HCT116 (cell line): ENCODE measurements around the gene PAX2. TPM values are rescaled to one million over a fixed set of nuclear protein-coding genes. Genes with fewer than 3 reads are reported as not detected.
A peak's percentile ranks its signal among the peaks of the same experiment; 100 is the strongest.

Experiments used
- ATAC-seq: fragments of 200-7000 bp; cut with Tn5 transposase; 2 replicates; pipeline ENCODE4 v1.9.1; 2020; ENCODE audit warnings: mild to moderate bottlenecking, moderate library complexity
- BruUV-seq: library from RNA; stranded (reverse); fragments of 400-500 nt; replicated peaks from 2 replicates; lab custom pipeline; 2021; lab: Mats Ljungman, UMichigan
- CTCF ChIA-PET: fragments of 300-600 bp; sonication (Branson Sonifier 250); formaldehyde crosslinking; loops from one replicate; lab custom pipeline; 2021; ENCODE audit warnings: antibody characterized with exemption; lab: Charles Lee
- POLR2A ChIA-PET: fragments of 300-600, 350-600 bp; sonication (Branson Sonifier 250); formaldehyde crosslinking; loops from one replicate; lab custom pipeline; 2021; ENCODE audit warnings: antibody characterized with exemption; lab: Charles Lee
- RAD21 ChIA-PET, 2 experiments: fragments of 300-600 bp; sonication (Branson Sonifier 250); formaldehyde crosslinking; loops; one replicate each; lab custom pipeline; 2023; ENCODE audit warnings: low total read pairs in 2 of 2; ENCODE audit not compliant: uncharacterized antibody in 2 of 2, unreplicated experiment in 2 of 2, low non-redundant PET in 1 of 2; lab: Charles Lee
- DNase-seq: peaks from one replicate; pipeline ENCODE4 v3.0.0-alpha.2; 2010; ENCODE audit warnings: low read depth, low spot score
- H2AFZ ChIP-seq: fragments of 200-600 bp; shearing (Covaris generic), sonication (generic); 2 replicates; pipeline ENCODE4 v1.6.1; 2017; ENCODE audit warnings: low read depth, mixed run types, mixed read lengths, antibody characterized with exemption, low read length; ENCODE audit not compliant: poor library complexity, severe bottlenecking
- H3K27ac ChIP-seq: 2 replicates; pipeline ENCODE4 v1.5.1; 2012; ENCODE audit warnings: low read depth, low read length
- H3K27me3 ChIP-seq: fragments of 200-600 bp; sonication (generic); 2 replicates; pipeline ENCODE4 v1.6.1; 2016; ENCODE audit warnings: mixed run types, low read length, mixed read lengths; ENCODE audit not compliant: insufficient read depth
- H3K36me3 ChIP-seq, 2 experiments: fragments of 200-500 bp in 1 of 2; fragments of 200-600 bp in 1 of 2; sonication (Bioruptor generic) in 1 of 2; sonication (generic) in 1 of 2; 2 replicates each; pipeline versions ENCODE4 v1.5.1 to v1.6.1; 2014 to 2016; ENCODE audit warnings: low read length in 2 of 2, inconsistent platforms in 1 of 2, mixed read lengths in 1 of 2, mixed run types in 1 of 2; ENCODE audit not compliant: insufficient read depth in 2 of 2, control insufficient read depth in 1 of 2
- H3K4me1 ChIP-seq, 2 experiments: fragments of 200-600 bp in 1 of 2; sonication (generic) in 1 of 2; 2 replicates each; pipeline versions ENCODE4 v1.5.1 to v1.6.1; 2012 to 2017; ENCODE audit warnings: low read length in 2 of 2, inconsistent platforms in 1 of 2, mild to moderate bottlenecking in 1 of 2, mixed read lengths in 1 of 2, mixed run types in 1 of 2, moderate library complexity in 1 of 2; ENCODE audit not compliant: insufficient read depth in 2 of 2, control insufficient read depth in 1 of 2
- H3K4me2 ChIP-seq: fragments of 200-600 bp; sonication (generic); 2 replicates; pipeline ENCODE4 v1.6.1; 2017; ENCODE audit warnings: mixed run types, low read length, mixed read lengths
- H3K4me3 ChIP-seq, 2 experiments: fragments of 200-600 bp in 1 of 2; sonication (generic) in 1 of 2; replicated peaks in 1 of 2; 2 replicates each; pipeline ENCODE4 v1.5.1; 2011 to 2016; ENCODE audit warnings: low read length in 2 of 2, control low read depth in 1 of 2, low read depth in 1 of 2, mild to moderate bottlenecking in 1 of 2, mixed read lengths in 1 of 2, mixed run types in 1 of 2
- H3K79me2 ChIP-seq: fragments of 200-600 bp; sonication (generic); 2 replicates; pipeline ENCODE4 v1.6.1; 2017; ENCODE audit warnings: mild to moderate bottlenecking, mixed run types, low read length, moderate library complexity, mixed read lengths; ENCODE audit not compliant: insufficient read depth
- H3K9ac ChIP-seq: fragments of 200-600 bp; sonication (generic); 2 replicates; pipeline ENCODE4 v1.6.1; 2016; ENCODE audit warnings: low read length, mixed read lengths
- H3K9me2 ChIP-seq: fragments of 200-600 bp; sonication (generic), shearing (Covaris generic); 2 replicates; pipeline ENCODE4 v1.6.1; 2017; ENCODE audit warnings: mixed run types, mild to moderate bottlenecking, moderate library complexity; ENCODE audit not compliant: insufficient read depth
- H3K9me3 ChIP-seq, 2 experiments: fragments of 200-500 bp in 1 of 2; fragments of 200-600 bp in 1 of 2; sonication (Bioruptor generic) in 1 of 2; sonication (generic) in 1 of 2; 2 replicates each; pipeline ENCODE4 v1.6.1; 2014 to 2017; ENCODE audit warnings: low read length in 2 of 2, mixed read lengths in 2 of 2, inconsistent platforms in 1 of 2, low read depth in 1 of 2, mild to moderate bottlenecking in 1 of 2, mixed run types in 1 of 2, moderate library complexity in 1 of 2; ENCODE audit not compliant: control insufficient read depth in 1 of 2, insufficient read depth in 1 of 2
- H4K20me1 ChIP-seq: fragments of 200-600 bp; sonication (generic), shearing (Covaris generic); 2 replicates; pipeline ENCODE4 v1.6.1; 2017; ENCODE audit warnings: mixed run types, mild to moderate bottlenecking, moderate library complexity; ENCODE audit not compliant: insufficient read depth
- SIN3A ChIP-seq: IDR thresholded peaks from 2 replicates; pipeline ENCODE4 v1.6.1; 2012; ENCODE audit warnings: low read depth
- SRF ChIP-seq: IDR thresholded peaks from 2 replicates; pipeline ENCODE4 v1.6.1; 2012; ENCODE audit warnings: low read depth
- ZFX ChIP-seq: fragments of 450-650 bp; IDR thresholded peaks from 2 replicates; pipeline ENCODE4 v1.6.1; 2017
- intact Hi-C: fragments of 100-400 bp; cut with micrococcal nuclease; formaldehyde crosslinking; loops from 2 replicates; pipeline ENCODE4 v1.10.0; 2022
- total RNA-seq: library from RNA; stranded (reverse); gene quantifications from one replicate; pipeline ENCODE4 v1.2.1, GENCODE V29; 2021; ENCODE audit not compliant: unreplicated experiment
- TF ChIP-seq, protein P1 (sequence below): IDR thresholded peaks from 2 replicates; pipeline ENCODE4 v1.6.1; 2012
- TF ChIP-seq, protein P2 (sequence below), 3 experiments: fragments of 200-600 bp in 1 of 3; sonication (generic) in 1 of 3; IDR thresholded peaks in 2 of 3; conservative IDR thresholded peaks in 1 of 3; 2 replicates each; pipeline ENCODE4 v1.5.1; 2012 to 2017; ENCODE audit warnings: low read depth in 2 of 3, low read length in 2 of 3, antibody characterized with exemption in 1 of 3, borderline replicate concordance in 1 of 3, control low read depth in 1 of 3, mild to moderate bottlenecking in 1 of 3, mixed read lengths in 1 of 3, mixed run types in 1 of 3, moderate library complexity in 1 of 3; ENCODE audit not compliant: insufficient read depth in 1 of 3

The PAX2 gene
- total RNA-seq, 1 experiment from 2014 or later = 5.0 TPM

DNA sequence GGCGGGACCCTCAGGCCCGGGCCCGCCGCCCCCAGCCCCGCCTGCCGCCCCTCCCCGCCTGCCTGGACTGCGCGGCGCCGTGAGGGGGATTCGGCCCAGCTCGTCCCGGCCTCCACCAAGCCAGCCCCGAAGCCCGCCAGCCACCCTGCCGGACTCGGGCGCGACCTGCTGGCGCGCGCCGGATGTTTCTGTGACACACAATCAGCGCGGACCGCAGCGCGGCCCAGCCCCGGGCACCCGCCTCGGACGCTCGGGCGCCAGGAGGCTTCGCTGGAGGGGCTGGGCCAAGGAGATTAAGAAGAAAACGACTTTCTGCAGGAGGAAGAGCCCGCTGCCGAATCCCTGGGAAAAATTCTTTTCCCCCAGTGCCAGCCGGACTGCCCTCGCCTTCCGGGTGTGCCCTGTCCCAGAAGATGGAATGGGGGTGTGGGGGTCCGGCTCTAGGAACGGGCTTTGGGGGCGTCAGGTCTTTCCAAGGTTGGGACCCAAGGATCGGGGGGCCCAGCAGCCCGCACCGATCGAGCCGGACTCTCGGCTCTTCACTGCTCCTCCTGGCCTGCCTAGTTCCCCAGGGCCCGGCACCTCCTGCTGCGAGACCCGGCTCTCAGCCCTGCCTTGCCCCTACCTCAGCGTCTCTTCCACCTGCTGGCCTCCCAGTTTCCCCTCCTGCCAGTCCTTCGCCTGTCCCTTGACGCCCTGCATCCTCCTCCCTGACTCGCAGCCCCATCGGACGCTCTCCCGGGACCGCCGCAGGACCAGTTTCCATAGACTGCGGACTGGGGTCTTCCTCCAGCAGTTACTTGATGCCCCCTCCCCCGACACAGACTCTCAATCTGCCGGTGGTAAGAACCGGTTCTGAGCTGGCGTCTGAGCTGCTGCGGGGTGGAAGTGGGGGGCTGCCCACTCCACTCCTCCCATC is 82.7 kb downstream of the PAX2 start:
- Histone ChIP-seq H3K27me3 (peaks cover 6% of the 10 kb centered on the region; the same call in 1 of the 2 replicates), H3K27ac (peak overlapping the region; percentile 54; the same call in 1 of the 2 replicates), H3K4me1 (peaks cover 12 to 30% of the 10 kb centered on the region in 2 experiments; a peak in 3 of 4 replicates), H3K9me2 (no peaks in the 10 kb centered on the region), H3K9ac (peak overlapping the region; percentile 63), H3K9me3 (no peaks in the 10 kb centered on the region), H3K4me3 (peak overlapping the region; percentile 51 to 70), H3K4me2 (peak overlapping the region; percentile 96), H4K20me1 (no peaks in the 10 kb centered on the region), H3K36me3 (no peaks in the 10 kb centered on the region), H3K79me2 (no peaks in the 10 kb centered on the region), H2AFZ (peak overlapping the region; percentile 24)
- ChIA-PET POLR2A (no interaction called here), RAD21 (interaction anchor here in 1 of 2 experiments (0.6 kb wide), 1 partner anchor 83 kb away, joined by 3 read pairs; the partner anchor contains the start of gene PAX2), CTCF (interaction anchor here (0.7 to 1.0 kb wide), 5 partner anchors 11 to 99 kb away, joined by 3 to 7 read pairs (median 4); no protein-coding TSS in a partner anchor)
- ATAC-seq (peak; percentile 66), DNase-seq (no peak)
- TF ChIP-seq, protein P1, sequence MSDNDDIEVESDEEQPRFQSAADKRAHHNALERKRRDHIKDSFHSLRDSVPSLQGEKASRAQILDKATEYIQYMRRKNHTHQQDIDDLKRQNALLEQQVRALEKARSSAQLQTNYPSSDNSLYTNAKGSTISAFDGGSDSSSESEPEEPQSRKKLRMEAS = peak; percentile 44; the same call in 1 of the 2 replicates
- TF ChIP-seq, protein P2, sequence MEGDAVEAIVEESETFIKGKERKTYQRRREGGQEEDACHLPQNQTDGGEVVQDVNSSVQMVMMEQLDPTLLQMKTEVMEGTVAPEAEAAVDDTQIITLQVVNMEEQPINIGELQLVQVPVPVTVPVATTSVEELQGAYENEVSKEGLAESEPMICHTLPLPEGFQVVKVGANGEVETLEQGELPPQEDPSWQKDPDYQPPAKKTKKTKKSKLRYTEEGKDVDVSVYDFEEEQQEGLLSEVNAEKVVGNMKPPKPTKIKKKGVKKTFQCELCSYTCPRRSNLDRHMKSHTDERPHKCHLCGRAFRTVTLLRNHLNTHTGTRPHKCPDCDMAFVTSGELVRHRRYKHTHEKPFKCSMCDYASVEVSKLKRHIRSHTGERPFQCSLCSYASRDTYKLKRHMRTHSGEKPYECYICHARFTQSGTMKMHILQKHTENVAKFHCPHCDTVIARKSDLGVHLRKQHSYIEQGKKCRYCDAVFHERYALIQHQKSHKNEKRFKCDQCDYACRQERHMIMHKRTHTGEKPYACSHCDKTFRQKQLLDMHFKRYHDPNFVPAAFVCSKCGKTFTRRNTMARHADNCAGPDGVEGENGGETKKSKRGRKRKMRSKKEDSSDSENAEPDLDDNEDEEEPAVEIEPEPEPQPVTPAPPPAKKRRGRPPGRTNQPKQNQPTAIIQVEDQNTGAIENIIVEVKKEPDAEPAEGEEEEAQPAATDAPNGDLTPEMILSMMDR (IDR thresholded peaks at IDR 0.05 in 2 of 3, conservative IDR thresholded peaks at IDR 0.05 in 1 of 3; ENCODE audit: borderline replicate concordance in 1 of 3, insufficient read depth in 1 of 3, low read depth in 2 of 3, low read length in 2 of 3) = peak in 1 of 3 experiments; percentile 17; a peak in 1 of 6 replicates
- peak; percentile 62; the same call in 1 of the 2 replicates for TF ChIP-seq ZFX
- TF ChIP-seq SRF = no peak
- no peak for TF ChIP-seq SIN3A
- no TSS peak for BruUV-seq
- intact Hi-C loops = loop anchor here (5.0 kb wide), 1 partner anchor 86 kb away; no protein-coding TSS in a partner anchor
